H9 (cell line): ENCODE measurements around the gene SPRTN. TPM values are rescaled to one million over a fixed set of nuclear protein-coding genes. Genes with fewer than 3 reads are reported as not detected.

Source experiments
- DNase-seq: peaks from one replicate; pipeline ENCODE4 v3.0.0-alpha.2; 2017
- H2AFZ ChIP-seq: one replicate; pipeline ENCODE4 v1.6.1; 2013; ENCODE audit warnings: mild to moderate bottlenecking, low read length, control low read depth, moderate library complexity
- H2AK5ac ChIP-seq: 2 replicates; pipeline ENCODE4 v1.6.1; 2013; ENCODE audit warnings: low read length, control low read depth, mixed read lengths; ENCODE audit not compliant: insufficient read length
- H2BK120ac ChIP-seq: one replicate; pipeline ENCODE4 v1.6.1; 2013; ENCODE audit warnings: low read depth, mild to moderate bottlenecking, low read length, control low read depth, inconsistent platforms; ENCODE audit not compliant: poor library complexity, severe bottlenecking
- H2BK12ac ChIP-seq: 2 replicates; pipeline ENCODE4 v1.6.1; 2013; ENCODE audit warnings: low read length, control low read depth, mixed read lengths, low read depth; ENCODE audit not compliant: insufficient read length
- H2BK15ac ChIP-seq: 2 replicates; pipeline ENCODE4 v1.6.1; 2013; ENCODE audit warnings: low read depth, low read length, control low read depth
- H2BK20ac ChIP-seq: one replicate; pipeline ENCODE4 v1.6.1; 2013; ENCODE audit warnings: low read depth, mild to moderate bottlenecking, low read length, control low read depth, inconsistent platforms; ENCODE audit not compliant: poor library complexity, severe bottlenecking
- H2BK5ac ChIP-seq: 2 replicates; pipeline ENCODE4 v1.6.1; 2013; ENCODE audit warnings: low read length, control low read depth, mixed read lengths; ENCODE audit not compliant: insufficient read length
- H3K14ac ChIP-seq: 2 replicates; pipeline ENCODE4 v1.6.1; 2013; ENCODE audit warnings: low read length, control low read depth; ENCODE audit not compliant: insufficient read depth
- H3K18ac ChIP-seq: 2 replicates; pipeline ENCODE4 v1.6.1; 2013; ENCODE audit warnings: low read depth, mild to moderate bottlenecking, mixed read lengths, low read length, control low read depth; ENCODE audit not compliant: insufficient read length
- H3K23ac ChIP-seq: 2 replicates; pipeline ENCODE4 v1.6.1; 2013; ENCODE audit warnings: low read length, control low read depth, mixed read lengths, low read depth; ENCODE audit not compliant: insufficient read length
- H3K23me2 ChIP-seq: 2 replicates; pipeline ENCODE4 v1.6.1; 2013; ENCODE audit warnings: low read depth, mild to moderate bottlenecking, mixed read lengths, low read length, control low read depth; ENCODE audit not compliant: insufficient read length, poor library complexity, severe bottlenecking
- H3K27ac ChIP-seq: 2 replicates; pipeline ENCODE4 v1.5.1; 2013; ENCODE audit warnings: low read length, control low read depth, mixed read lengths, low read depth; ENCODE audit not compliant: insufficient read length
- H3K27me3 ChIP-seq: 2 replicates; pipeline ENCODE4 v1.6.1; 2013; ENCODE audit warnings: low read length, control low read depth, inconsistent platforms; ENCODE audit not compliant: insufficient read depth
- H3K4ac ChIP-seq: 2 replicates; pipeline ENCODE4 v1.6.1; 2013; ENCODE audit warnings: low read depth, mild to moderate bottlenecking, control low read depth, inconsistent platforms, low read length, moderate library complexity
- H3K4me1 ChIP-seq: 2 replicates; pipeline ENCODE4 v1.6.1; 2013; ENCODE audit warnings: low read length, control low read depth, inconsistent platforms; ENCODE audit not compliant: insufficient read depth
- H3K4me2 ChIP-seq: 2 replicates; pipeline ENCODE4 v1.6.1; 2013; ENCODE audit warnings: low read length, control low read depth, mixed read lengths; ENCODE audit not compliant: insufficient read length, insufficient read depth
- H3K56ac ChIP-seq: 2 replicates; pipeline ENCODE4 v1.6.1; 2013; ENCODE audit warnings: low read depth, mild to moderate bottlenecking, mixed read lengths, low read length, control low read depth; ENCODE audit not compliant: insufficient read length
- H3K79me1 ChIP-seq: 2 replicates; pipeline ENCODE4 v1.6.1; 2013; ENCODE audit warnings: low read depth, mild to moderate bottlenecking, moderate library complexity, low read length, control low read depth, inconsistent platforms; ENCODE audit not compliant: insufficient read depth, poor library complexity, severe bottlenecking
- H3K79me2 ChIP-seq: 2 replicates; pipeline ENCODE4 v1.6.1; 2013; ENCODE audit warnings: low read length, control low read depth, inconsistent platforms; ENCODE audit not compliant: insufficient read depth
- H3K9ac ChIP-seq: 2 replicates; pipeline ENCODE4 v1.6.1; 2013; ENCODE audit warnings: low read length, control low read depth, mixed read lengths; ENCODE audit not compliant: insufficient read length; ENCODE audit errors: extremely low read depth
- H3K9me3 ChIP-seq: one replicate; pipeline ENCODE4 v1.6.1; 2013; ENCODE audit warnings: low read depth, low read length, inconsistent platforms; ENCODE audit not compliant: control insufficient read depth
- H3T11ph ChIP-seq: one replicate; pipeline ENCODE4 v1.6.1; 2013; ENCODE audit warnings: mild to moderate bottlenecking, low read length, control low read depth, inconsistent platforms
- H4K20me1 ChIP-seq: one replicate; pipeline ENCODE4 v1.6.1; 2013; ENCODE audit not compliant: control insufficient read depth, insufficient read length, insufficient read depth
- H4K5ac ChIP-seq: 2 replicates; pipeline ENCODE4 v1.6.1; 2013; ENCODE audit warnings: low read depth, mild to moderate bottlenecking, mixed read lengths, low read length, control low read depth; ENCODE audit not compliant: insufficient read length
- H4K8ac ChIP-seq: replicated peaks from 2 replicates; pipeline ENCODE4 v1.6.1; 2013; ENCODE audit warnings: low read length, control low read depth, mixed read lengths, low read depth; ENCODE audit not compliant: insufficient read length
- H4K91ac ChIP-seq: 2 replicates; pipeline ENCODE4 v1.6.1; 2013; ENCODE audit warnings: low read depth, mild to moderate bottlenecking, moderate library complexity, mixed read lengths, low read length, control low read depth; ENCODE audit not compliant: insufficient read length
- H3K27ac Mint-ChIP-seq, 3 experiments: 2 replicates in 2 of 3; 3 replicates in 1 of 3; pipeline ENCODE4 v1.8.0; 2020 to 2021; ENCODE audit warnings: mixed read lengths in 3 of 3, mild to moderate bottlenecking in 1 of 3, moderate library complexity in 1 of 3
- H3K27me3 Mint-ChIP-seq: 2 replicates; pipeline ENCODE4 v1.8.0; 2021; ENCODE audit warnings: low read depth, mild to moderate bottlenecking, moderate library complexity, mixed read lengths
- H3K36me3 Mint-ChIP-seq, 3 experiments: 2 replicates in 2 of 3; 3 replicates in 1 of 3; pipeline ENCODE4 v1.8.0; 2020 to 2021; ENCODE audit warnings: low read depth in 3 of 3, mixed read lengths in 3 of 3; ENCODE audit not compliant: insufficient read depth in 1 of 3
- H3K4me1 Mint-ChIP-seq, 2 experiments: 2 replicates each; pipeline ENCODE4 v1.8.0; 2020; ENCODE audit warnings: mixed read lengths in 2 of 2
- H3K4me3 Mint-ChIP-seq, 2 experiments: 2 replicates in 1 of 2; 3 replicates in 1 of 2; pipeline ENCODE4 v1.8.0; 2020 to 2021; ENCODE audit warnings: mild to moderate bottlenecking in 2 of 2, mixed read lengths in 2 of 2, moderate library complexity in 1 of 2
- H3K9me3 Mint-ChIP-seq, 2 experiments: 2 replicates in 1 of 2; 3 replicates in 1 of 2; pipeline ENCODE4 v1.8.0; 2020; ENCODE audit warnings: mild to moderate bottlenecking in 2 of 2, mixed read lengths in 2 of 2, moderate library complexity in 1 of 2
- CTCF ChIP-seq: fragments of 200-600 bp; sonication (generic); conservative IDR thresholded peaks from 3 replicates; pipeline ENCODE4 v1.8.0; 2021; ENCODE audit warnings: antibody characterized with exemption, mild to moderate bottlenecking
- WGBS: extraction: QIAGEN DNeasy Blood & Tissue Kit; methylation state at CpG from one replicate; pipeline ENCODE4 v1.1.7; 2013; ENCODE audit warnings: missing lambda C conversion rate, low lambda C conversion rate, mixed read lengths; ENCODE audit not compliant: insufficient read length; ENCODE audit errors: extremely low coverage; 5-methylcytosine and 5-hydroxymethylcytosine counted together
- total RNA-seq: library from RNA; stranded (reverse); gene quantifications from 2 replicates; pipeline ENCODE4 v1.2.1, GENCODE V29; 2021

The SPRTN gene
- total RNA-seq, 1 experiment from 2014 or later: 14.8 TPM

- no peak overlapping the region for H3K9ac ChIP-seq
- no peak overlapping the region for H4K8ac ChIP-seq
- no peak overlapping the region for H3K56ac ChIP-seq
- Mint-ChIP-seq H3K27ac (no peak overlapping the region), H3K4me3 (no peak overlapping the region), H3K9me3 (no peaks in the 10 kb centered on the region), H3K4me1 (no peaks in the 10 kb centered on the region), H3K27me3 (peaks cover 24% of the 10 kb centered on the region), H3K36me3 (no peaks in the 10 kb centered on the region; a peak in 1 of 7 replicates)
- no peaks in the 10 kb centered on the region for H4K20me1 ChIP-seq
- H2AFZ ChIP-seq: no peak overlapping the region
- no peak overlapping the region for H2AK5ac ChIP-seq
- H3T11ph ChIP-seq: no peak overlapping the region
- H2BK20ac ChIP-seq: no peak overlapping the region
- no peaks in the 10 kb centered on the region for H3K27me3 ChIP-seq
- H3K79me2 ChIP-seq: no peaks in the 10 kb centered on the region
- H3K23ac ChIP-seq: no peak overlapping the region
- no peak overlapping the region for H3K18ac ChIP-seq
- no peaks in the 10 kb centered on the region for H3K4me1 ChIP-seq
- H3K4me2 ChIP-seq: no peak overlapping the region
- H2BK15ac ChIP-seq: no peak overlapping the region
- H3K23me2 ChIP-seq: no peaks in the 10 kb centered on the region
- WGBS: no CpG with 5 or more reads among the region's 5 CpGs
- no peak overlapping the region for H3K14ac ChIP-seq
- H3K79me1 ChIP-seq: no peaks in the 10 kb centered on the region
- H3K9me3 ChIP-seq: no peaks in the 10 kb centered on the region
- no peak overlapping the region for H2BK5ac ChIP-seq
- H2BK12ac ChIP-seq: no peak overlapping the region
- H4K91ac ChIP-seq: no peak overlapping the region
- no peak overlapping the region for H2BK120ac ChIP-seq
- no peak for TF ChIP-seq CTCF
- H3K27ac ChIP-seq: no peak overlapping the region
- no peak overlapping the region for H3K4ac ChIP-seq
- H4K5ac ChIP-seq: no peak overlapping the region
- DNase-seq: no peak
Measured at GRCh38 chr1:231312432-231312788, 25.7 kb upstream of the SPRTN start.
